Liver (tissue), 9 donors: ENCODE data around the gene SMPD4. TPM values are rescaled to one million over a fixed set of nuclear protein-coding genes. Genes with fewer than 3 reads are reported as not detected.
"Not testable (repeated sequence)": the region's sequence is repeated elsewhere in the genome, so short reads cannot be mapped to it uniquely, and the experiment has no call there.

Experiments
- DNase-seq: peaks from one replicate; pipeline ENCODE4 v3.0.0-alpha.2; 2017; ENCODE audit warnings: low spot score
- H3K27ac ChIP-seq, 2 donors: one replicate each; pipeline ENCODE4 v1.7.0; 2013; ENCODE audit warnings: inconsistent platforms in 2 of 2, low read length in 2 of 2, control low read depth in 1 of 2, low read depth in 1 of 2, mild to moderate bottlenecking in 1 of 2
- H3K27me3 ChIP-seq, 4 donors: one replicate each; pipeline versions ENCODE4 v1.6.1 to v1.7.0; 2013; ENCODE audit warnings: low read length in 3 of 4, inconsistent platforms in 1 of 4, mild to moderate bottlenecking in 1 of 4, moderate library complexity in 1 of 4; ENCODE audit not compliant: control insufficient read depth in 4 of 4, insufficient read depth in 4 of 4
- H3K36me3 ChIP-seq, 4 donors: one replicate each; pipeline versions ENCODE4 v1.6.1 to v1.7.0; 2013; ENCODE audit warnings: low read length in 3 of 4, mild to moderate bottlenecking in 3 of 4, low read depth in 1 of 4, moderate library complexity in 1 of 4; ENCODE audit not compliant: control insufficient read depth in 4 of 4, insufficient read depth in 3 of 4
- H3K4me1 ChIP-seq, 4 donors: one replicate each; pipeline versions ENCODE4 v1.6.1 to v1.7.0; 2013; ENCODE audit warnings: low read length in 3 of 4, mild to moderate bottlenecking in 3 of 4, moderate library complexity in 1 of 4; ENCODE audit not compliant: control insufficient read depth in 4 of 4, insufficient read depth in 4 of 4
- H3K4me3 ChIP-seq, 3 donors: one replicate each; pipeline versions ENCODE4 v1.6.1 to v1.7.0; 2013; ENCODE audit warnings: low read length in 3 of 3, control low read depth in 1 of 3, low read depth in 1 of 3, mild to moderate bottlenecking in 1 of 3
- H3K9ac ChIP-seq, 2 donors: one replicate each; pipeline ENCODE4 v1.7.0; 2013; ENCODE audit warnings: low read length in 2 of 2, mild to moderate bottlenecking in 2 of 2, moderate library complexity in 2 of 2, control low read depth in 1 of 2, low read depth in 1 of 2
- H3K9me3 ChIP-seq, 4 donors: one replicate each; pipeline versions ENCODE4 v1.6.1 to v1.7.0; 2013; ENCODE audit warnings: low read length in 3 of 4; ENCODE audit not compliant: control insufficient read depth in 4 of 4
- ATF3 ChIP-seq: IDR thresholded peaks from 2 replicates; pipeline ENCODE4 v1.6.1; 2016; ENCODE audit warnings: antibody characterized with exemption
- CTCF ChIP-seq: fragments of 150-350 bp; IDR thresholded peaks from 2 replicates; pipeline ENCODE4 v1.5.1; 2017; ENCODE audit warnings: improper control_type of control experiment, low read depth, low read length; ENCODE audit not compliant: missing input control
- EGR1 ChIP-seq, 2 donors: IDR thresholded peaks; 2 replicates each; pipeline ENCODE4 v1.6.1; 2016 to 2018; ENCODE audit warnings: antibody characterized with exemption in 2 of 2, low read depth in 2 of 2
- FOXA1 ChIP-seq: IDR thresholded peaks from 2 replicates; pipeline ENCODE4 v1.6.1; 2016; ENCODE audit warnings: antibody characterized with exemption
- FOXA2 ChIP-seq: IDR thresholded peaks from 2 replicates; pipeline ENCODE4 v1.6.1; 2016; ENCODE audit warnings: antibody characterized with exemption
- GABPA ChIP-seq, 2 donors: IDR thresholded peaks in 1 of 2; conservative IDR thresholded peaks in 1 of 2; 2 replicates each; pipeline ENCODE4 v1.6.1; 2016; ENCODE audit warnings: antibody characterized with exemption in 2 of 2, mild to moderate bottlenecking in 1 of 2, moderate library complexity in 1 of 2
- HNF4A ChIP-seq, 2 donors: conservative IDR thresholded peaks; 2 replicates each; pipeline ENCODE4 v1.6.1; 2016; ENCODE audit warnings: antibody characterized with exemption in 2 of 2, mild to moderate bottlenecking in 2 of 2
- HNF4G ChIP-seq: IDR thresholded peaks from 2 replicates; pipeline ENCODE4 v1.6.1; 2016; ENCODE audit warnings: antibody characterized with exemption
- JUND ChIP-seq, 2 donors: IDR thresholded peaks; 2 replicates each; pipeline ENCODE4 v1.6.1; 2016; ENCODE audit warnings: antibody characterized with exemption in 2 of 2
- NR2F2 ChIP-seq: IDR thresholded peaks from 2 replicates; pipeline ENCODE4 v1.6.1; 2016; ENCODE audit warnings: antibody characterized with exemption
- RAD21 ChIP-seq, 2 donors: IDR thresholded peaks; 2 replicates each; pipeline ENCODE4 v1.6.1; 2016; ENCODE audit warnings: antibody characterized with exemption in 2 of 2, mild to moderate bottlenecking in 2 of 2
- RXRA ChIP-seq, 2 donors: IDR thresholded peaks; 2 replicates each; pipeline ENCODE4 v1.6.1; 2017 to 2018; ENCODE audit warnings: antibody characterized with exemption in 2 of 2, mild to moderate bottlenecking in 1 of 2
- SP1 ChIP-seq: IDR thresholded peaks from 2 replicates; pipeline ENCODE4 v1.6.1; 2018; ENCODE audit warnings: antibody characterized with exemption, mild to moderate bottlenecking
- TAF1 ChIP-seq: conservative IDR thresholded peaks from 2 replicates; pipeline ENCODE4 v1.6.1; 2016; ENCODE audit warnings: antibody characterized with exemption, mild to moderate bottlenecking
- YY1 ChIP-seq: IDR thresholded peaks from 2 replicates; pipeline ENCODE4 v1.6.1; 2016; ENCODE audit warnings: antibody characterized with exemption, mild to moderate bottlenecking
- ZBTB33 ChIP-seq: IDR thresholded peaks from 2 replicates; pipeline ENCODE4 v1.6.1; 2016; ENCODE audit warnings: antibody characterized with exemption
- WGBS: extraction: QIAGEN DNeasy Blood & Tissue Kit; methylation state at CpG from one replicate; pipeline ENCODE4 v1.1.7; 2013; 5-methylcytosine and 5-hydroxymethylcytosine counted together
- polyA plus RNA-seq, 2 donors: library from polyadenylated mRNA; stranded (reverse) in 1 of 2; unstranded in 1 of 2; fragments of 200-250 nt in 1 of 2; fragments of >200 nt in 1 of 2; fragmentation: Nextera tagmentation in 1 of 2; extraction: Ambion mirVana in 1 of 2; gene quantifications; one replicate each; pipeline versions ENCODE4 v1.2.1 to v1.2.3, GENCODE V29; 2013 to 2015
- total RNA-seq, 2 donors: library from RNA; depleted of rRNA; stranded (reverse); fragments of >200 nt; gene quantifications; one replicate each; pipeline ENCODE4 v1.2.3, GENCODE V29; 2014
- donor health status: healthy.
- donor health status: healthy.
- donor health status: healthy.
- donor health status: healthy.
- donor health status: healthy.

The SMPD4 gene
- total and polyA plus RNA-seq, 4 donors: 9.9 to 22.3 (median 17.7) TPM

GRCh38 chr2:130183512-130184373 lies 2.3 kb upstream of the SMPD4 start:
- TF ChIP-seq SP1: no peak
- TF ChIP-seq JUND (IDR thresholded peaks at IDR 0.05): no peak
- no peak for TF ChIP-seq HNF4G
- TF ChIP-seq EGR1 (IDR thresholded peaks at IDR 0.05; ENCODE audit: low read depth in 2 of 2): no peak
- TF ChIP-seq YY1: no peak
- no peak for TF ChIP-seq GABPA (IDR thresholded peaks at IDR 0.05 in 1 of 2, conservative IDR thresholded peaks at IDR 0.05 in 1 of 2)
- TF ChIP-seq ATF3: no peak
- no peak for TF ChIP-seq CTCF
- TF ChIP-seq HNF4A (conservative IDR thresholded peaks at IDR 0.05): no peak
- TF ChIP-seq NR2F2: no peak
- TF ChIP-seq RAD21 (IDR thresholded peaks at IDR 0.05): no peak
- TF ChIP-seq ZBTB33: no peak
- TF ChIP-seq RXRA (IDR thresholded peaks at IDR 0.05): no peak
- no peak for TF ChIP-seq FOXA2
- TF ChIP-seq FOXA1: no peak
- TF ChIP-seq TAF1: no peak
- no peaks in the 10 kb centered on the region for H3K9me3 ChIP-seq
- H3K36me3 ChIP-seq: peaks cover 0 to 3% (median 1%) of the 10 kb centered on the region in 4 donors
- H3K27ac ChIP-seq: no peak overlapping the region
- no peak overlapping the region for H3K4me3 ChIP-seq
- no peaks in the 10 kb centered on the region for H3K27me3 ChIP-seq
- WGBS: 86% methylated on average over 26 of the region's 26 CpGs
- peak overlapping the region in 1 of 2 donors; percentile 27 for H3K9ac ChIP-seq
- peaks cover 5 to 22% (median 17%) of the 10 kb centered on the region in 4 donors for H3K4me1 ChIP-seq
- DNase-seq: no peak

- DNase-seq, H3K27ac ChIP-seq: not testable (repeated sequence)
- 47% methylated on average over 23 of the region's 23 CpGs for WGBS
Measured at GRCh38 chr2:130182826-130183511, 1.6 kb upstream of the SMPD4 start.

More at GRCh38 chr2:130182826-130183511, 1.6 kb upstream of the SMPD4 start:
- H3K36me3 ChIP-seq, H3K9me3 ChIP-seq, H3K27me3 ChIP-seq: not testable (repeated sequence)
- Histone ChIP-seq H3K4me3 (peak overlapping the region; percentile 30 to 62 (median 54)), H3K4me1 (peaks cover 5 to 22% (median 17%) of the 10 kb centered on the region in 4 donors), H3K9ac (peak overlapping the region in 1 of 2 donors; percentile 27)
